Suppressor macrophage treated with lipopolysaccharide for 4 hours (primary cell): ENCODE data around the gene HOXC4.
"Not testable (repeated sequence)": the region's sequence is repeated elsewhere in the genome, so short reads cannot be mapped to it uniquely, and the experiment has no call there.

Experiments used
- DNase-seq: peaks from one replicate; pipeline ENCODE4 v3.0.0-alpha.2; 2020

Gene HOXC4

DNA sequence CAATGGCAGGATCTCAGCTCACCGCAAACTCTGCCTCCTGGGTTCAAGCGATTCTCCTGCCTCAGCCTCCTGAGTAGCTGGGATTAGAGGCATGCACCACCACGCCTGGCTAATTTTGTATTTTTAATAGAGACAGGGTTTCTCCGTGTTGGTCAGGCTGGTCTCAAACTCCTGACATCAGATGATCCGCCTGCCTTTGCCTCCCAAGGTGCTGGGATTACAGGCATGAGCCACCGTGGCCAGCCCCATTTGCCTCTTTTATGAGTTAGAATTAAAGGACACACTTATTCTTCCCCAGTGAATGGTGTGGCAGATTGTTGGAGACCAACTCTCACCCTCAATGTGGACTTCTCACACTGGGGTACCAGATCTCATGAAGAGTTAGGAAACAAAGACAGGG lies 11.6 kb upstream of the HOXC4 start:
- DNase-seq: not testable (repeated sequence)

DNA sequence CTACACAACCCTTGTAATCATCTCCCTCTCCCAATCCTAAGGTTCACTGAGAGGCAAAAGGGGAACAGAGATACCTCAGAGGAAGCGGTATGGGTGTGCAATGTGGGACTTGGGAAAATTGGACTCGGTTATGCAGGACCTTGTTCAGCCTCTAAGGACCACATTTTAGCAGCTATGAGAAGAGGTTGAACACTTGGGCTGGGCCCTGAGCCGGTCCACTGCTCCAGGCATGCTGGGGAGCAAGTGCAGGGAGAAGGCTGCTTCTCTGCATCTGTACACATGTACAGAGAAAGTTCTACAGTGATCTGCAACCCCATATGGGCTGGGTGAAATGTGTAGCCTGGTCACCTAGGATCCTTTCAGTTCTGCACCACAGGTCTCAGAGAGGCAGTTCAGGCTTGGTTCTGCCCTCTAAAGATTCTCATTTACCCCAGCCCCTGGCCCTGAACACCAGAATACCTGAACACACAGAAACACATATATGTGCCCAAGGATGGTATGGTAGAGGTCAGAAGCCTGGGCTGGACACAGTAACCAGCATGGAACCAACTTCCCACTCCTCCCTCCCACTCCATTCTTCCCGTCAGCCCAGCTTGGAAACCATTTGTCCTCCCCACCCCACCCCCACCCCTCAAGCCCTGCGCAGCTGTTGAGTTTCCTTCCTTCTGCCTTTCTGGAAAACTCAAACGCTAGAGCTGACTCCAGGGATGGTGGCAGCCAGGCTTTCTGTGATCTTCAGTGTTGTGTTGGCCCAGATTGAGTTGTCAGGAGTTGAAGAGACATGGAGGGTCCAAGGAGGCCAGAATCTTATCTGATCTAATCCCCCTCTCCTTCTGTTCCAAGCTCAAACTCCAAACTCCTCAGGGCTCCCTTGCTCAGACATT lies 10.4 kb upstream of the HOXC4 start:
- DNase-seq: no peak

DNA sequence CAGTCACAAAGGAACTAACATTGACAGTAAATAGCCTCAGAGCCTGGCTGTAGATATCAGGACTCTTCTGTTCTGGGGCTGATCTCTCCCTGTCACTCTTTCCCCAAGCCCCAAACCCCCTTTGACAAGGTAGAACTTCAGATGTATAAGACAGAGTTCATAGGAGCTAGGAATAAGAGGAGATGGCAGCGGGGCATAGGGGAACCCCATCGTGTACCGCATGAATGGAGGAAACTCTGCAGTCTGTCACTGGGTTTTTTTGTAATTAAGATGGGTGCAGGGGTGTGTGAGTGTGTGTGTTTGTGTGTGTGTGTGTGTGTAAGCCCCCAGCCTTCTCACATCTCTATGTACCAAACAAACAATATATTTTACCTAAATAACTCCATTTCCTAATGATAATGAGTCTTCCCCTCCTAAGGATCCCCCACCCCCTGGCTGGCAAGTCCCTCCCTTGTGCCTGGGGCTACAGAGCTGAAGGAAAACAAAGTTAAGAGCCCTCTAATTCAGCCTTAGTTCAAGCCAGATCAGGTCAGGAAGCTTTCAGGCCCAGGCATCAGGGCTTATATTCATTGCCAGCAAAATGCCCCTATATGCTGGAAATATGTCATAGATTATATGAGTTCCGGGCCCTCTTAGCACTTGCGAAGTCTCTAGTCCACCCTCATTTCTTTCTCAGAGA lies 9.1 kb upstream of the HOXC4 start:
- DNase-seq: no peak

DNA sequence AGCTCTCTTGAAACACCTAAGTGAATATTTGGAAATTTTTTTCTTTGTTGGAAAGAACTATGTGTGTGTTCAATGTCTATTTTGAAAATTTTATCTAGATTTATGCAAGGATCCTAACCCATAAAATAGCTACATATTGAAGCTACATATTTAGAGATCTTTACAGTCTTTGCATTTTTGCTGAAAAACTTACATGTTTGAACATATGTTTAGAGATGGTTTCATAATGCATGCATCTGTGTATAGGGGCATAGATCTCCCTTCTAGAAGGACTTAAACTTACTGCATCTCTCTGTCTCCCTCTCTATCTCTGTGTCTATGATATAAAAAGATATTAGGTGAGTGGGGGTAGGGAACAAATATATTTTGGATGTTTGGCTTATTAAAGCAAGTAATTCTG lies 8.2 kb upstream of the HOXC4 start:
- no peak for DNase-seq

DNA sequence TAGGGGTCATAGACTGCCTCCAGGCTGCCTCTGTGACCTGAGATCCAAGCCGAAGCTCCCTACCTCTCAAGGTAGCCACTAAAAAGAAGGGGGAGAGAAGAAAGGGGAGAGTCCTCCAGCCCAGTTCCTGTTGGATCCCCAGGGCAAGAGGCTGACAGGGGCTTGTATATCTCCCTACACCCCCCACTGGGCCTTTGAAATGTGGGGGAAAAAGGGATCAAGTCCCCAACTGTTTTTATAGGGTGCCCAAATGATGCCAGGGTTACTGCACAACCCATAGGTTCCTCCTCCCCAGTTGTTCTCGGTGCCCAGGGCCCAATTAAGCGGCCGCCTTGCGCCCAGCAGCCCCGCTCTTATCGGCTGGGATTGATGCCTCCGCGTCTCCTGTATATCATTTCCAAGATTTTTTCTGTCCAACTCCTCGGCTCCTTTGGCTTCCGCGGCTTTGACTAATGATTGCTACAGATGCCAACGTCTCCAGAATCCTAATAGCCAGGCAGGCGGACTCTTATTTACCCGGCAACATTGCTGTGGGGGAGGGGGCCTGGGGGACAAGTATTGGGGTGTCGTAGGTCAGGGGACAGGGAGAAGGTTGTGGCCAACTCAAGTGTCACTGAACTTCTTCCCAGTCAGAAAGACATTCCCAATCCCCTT lies 7.6 kb upstream of the HOXC4 start:
- no peak for DNase-seq

DNA sequence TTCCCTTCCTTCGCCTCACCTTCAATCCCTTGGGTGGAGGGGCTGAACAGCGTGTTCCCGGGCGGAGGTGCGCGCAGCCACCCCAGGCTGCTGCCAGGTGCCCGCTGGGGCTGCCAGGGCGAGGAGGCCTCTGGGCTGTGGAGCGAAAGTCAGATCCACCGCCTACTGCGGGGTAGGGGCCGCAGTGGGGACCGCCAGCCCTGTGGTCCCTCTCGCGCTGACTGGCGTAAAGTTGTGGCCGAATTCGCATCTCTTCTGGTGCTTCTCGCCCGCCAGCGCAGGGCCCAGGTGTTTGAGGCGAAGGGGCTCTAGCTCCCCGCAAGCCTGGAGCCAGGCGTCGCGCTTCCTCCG lies 6.9 kb upstream of the HOXC4 start:
- no peak for DNase-seq

DNA sequence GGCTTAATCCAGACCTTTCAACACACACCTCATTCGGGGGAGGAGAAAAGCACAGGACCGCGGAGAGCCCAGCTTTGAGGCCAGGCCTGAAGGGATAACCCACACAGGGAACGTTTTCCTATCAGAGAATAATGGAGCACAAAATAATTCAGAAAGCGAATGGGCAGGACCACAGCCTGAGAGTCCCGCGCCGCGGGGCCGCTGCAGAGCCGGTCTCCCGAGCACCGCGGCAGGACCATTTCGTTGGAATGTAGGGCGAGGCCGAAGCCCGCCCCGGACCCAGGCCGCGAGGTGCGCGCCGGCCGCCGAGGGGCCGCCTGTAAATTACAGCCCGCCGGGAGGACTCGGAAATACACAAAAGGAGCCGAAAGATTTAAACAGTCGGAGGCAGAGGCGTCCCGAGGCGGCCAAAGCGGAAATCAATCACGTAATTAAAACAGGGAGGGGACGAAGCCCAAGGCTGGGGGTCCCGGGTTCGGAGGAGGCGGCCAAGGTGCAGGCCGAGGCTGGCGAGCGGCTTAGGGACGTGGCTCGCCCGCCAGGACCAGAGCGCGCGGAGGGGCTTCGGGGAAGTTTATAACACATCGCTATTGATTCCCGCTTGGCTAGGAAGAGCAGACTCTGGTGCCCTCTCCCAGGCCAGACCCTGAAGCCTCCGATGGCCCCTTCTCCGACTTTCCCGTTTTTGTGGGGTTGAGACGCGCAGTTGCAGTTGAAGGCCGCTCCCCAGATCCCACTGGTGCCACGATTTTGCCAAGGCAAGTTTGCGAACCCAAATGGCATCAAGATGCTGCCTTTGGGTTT lies 6.3 kb upstream of the HOXC4 start:
- DNase-seq: no peak

DNA sequence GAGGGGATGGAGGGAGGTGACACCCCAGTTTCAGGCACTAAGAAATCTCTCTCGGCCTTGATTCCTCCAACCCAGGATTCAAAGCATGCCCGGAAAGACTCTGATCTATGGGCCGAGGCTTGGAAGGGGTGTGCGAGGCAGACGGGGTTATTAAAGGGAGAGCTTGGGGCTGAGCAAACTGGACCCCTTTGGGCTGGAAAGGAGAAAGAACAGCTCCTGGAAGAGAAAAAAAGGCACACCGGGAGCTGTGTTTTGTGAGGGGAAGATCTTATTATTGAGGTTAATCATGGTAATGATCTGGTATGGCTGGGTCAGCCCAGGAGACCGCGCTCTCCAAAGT lies 5.7 kb upstream of the HOXC4 start:
- no peak for DNase-seq

DNA sequence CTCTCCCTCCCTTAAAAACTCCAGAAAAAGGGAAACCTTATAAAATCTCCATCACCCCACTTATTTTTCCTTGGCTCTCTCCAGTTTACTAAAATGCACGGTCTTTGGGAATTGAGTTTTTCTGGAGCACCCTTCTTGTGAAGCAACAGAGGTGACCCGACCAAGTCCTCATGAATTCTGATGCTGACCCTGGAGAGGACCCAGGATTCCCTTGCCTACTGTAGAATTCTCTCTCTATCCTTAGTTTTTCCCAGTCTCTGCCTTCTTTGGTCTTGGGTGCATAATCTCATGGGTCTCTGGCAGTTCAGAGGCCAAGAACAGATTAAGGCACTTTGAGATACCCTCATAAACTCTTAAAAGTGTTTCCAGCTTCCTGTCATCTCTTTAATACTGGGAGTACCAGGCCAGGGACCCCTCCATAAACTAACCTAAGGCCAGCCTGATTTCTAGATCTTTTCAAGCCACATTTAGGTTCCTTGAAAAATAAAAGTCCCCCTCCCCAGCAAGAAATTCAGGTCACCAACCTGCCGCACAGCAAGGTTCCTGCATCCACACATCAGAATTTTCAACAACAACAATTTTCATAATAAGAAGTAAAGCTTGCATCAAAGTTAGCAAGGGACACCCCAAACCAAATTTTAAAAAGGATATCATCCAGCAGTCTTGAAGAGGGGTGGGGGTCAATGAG lies 5.1 kb upstream of the HOXC4 start:
- no peak for DNase-seq

DNA sequence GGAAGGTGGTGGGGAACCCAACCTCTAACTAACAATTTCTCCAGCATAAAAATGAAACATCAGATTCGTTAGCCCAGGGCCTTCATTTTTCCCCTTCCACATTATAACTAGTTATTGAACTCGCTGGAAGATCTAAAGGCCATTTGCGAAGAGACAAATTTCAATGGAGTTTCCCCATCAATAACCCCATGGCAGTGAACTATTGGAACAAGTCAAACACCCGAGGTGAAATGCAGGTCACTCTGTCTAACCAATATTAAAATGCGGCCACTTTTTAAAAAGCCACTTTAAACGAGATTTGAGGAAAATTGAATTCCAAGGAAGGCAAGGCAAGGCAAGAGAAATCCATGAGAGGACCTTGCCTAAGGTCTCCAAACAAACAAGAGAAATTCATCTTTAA lies 4.5 kb upstream of the HOXC4 start:
- DNase-seq: no peak

DNA sequence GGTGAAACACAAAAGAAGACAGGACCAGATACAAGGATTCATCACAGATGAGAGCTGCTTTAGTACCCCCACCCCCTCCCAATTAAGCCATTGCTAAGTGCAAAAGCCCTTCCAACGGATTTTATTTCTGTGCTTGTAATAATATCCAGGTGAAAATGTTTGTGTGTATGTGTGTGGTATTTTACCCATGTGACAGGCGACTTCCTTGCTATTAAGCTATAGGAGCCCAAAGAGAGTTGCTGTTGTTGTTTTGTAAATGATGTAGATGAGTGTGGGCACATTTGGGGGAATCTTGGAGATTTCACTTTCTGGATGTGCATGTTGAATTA lies 3.2 kb upstream of the HOXC4 start:
- no peak for DNase-seq

DNA sequence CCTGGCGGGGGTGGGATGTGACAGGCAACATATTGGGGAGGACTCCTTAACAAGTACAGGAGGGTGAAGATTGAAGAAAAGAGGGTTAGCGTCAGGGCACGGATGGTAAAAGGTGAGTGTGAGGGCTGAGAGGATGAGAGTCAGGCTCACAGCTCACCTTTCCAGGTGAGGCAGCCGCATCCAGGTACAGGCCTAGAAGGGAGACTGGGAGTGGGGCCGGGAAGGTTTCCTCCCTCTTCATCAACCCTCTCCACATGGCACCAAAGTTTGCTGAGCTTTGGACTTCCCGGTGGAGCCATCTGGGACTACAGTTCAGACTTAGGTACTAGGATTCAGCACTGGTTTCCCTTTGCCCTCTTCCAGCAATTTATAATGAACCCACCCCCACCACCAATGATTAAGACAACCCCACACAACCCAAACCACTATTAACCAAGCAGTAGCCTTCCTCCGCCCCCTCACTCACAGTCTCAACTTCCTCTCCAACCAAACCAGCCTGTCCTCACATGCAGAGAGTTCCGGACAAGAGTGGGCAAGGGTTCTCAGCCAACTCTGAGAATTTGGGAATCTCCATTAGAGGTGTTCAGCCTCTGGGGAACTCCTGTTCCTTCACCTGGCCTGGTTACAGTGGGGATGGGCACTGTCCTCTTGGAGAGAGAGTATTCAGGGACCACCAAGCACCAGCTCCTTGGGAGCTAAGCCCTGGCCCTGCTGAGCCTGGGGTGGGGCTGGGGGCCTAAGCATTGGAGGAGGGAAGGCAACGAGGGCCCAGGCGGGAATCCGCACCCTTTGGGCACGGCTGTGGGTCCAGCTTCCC lies 2.4 kb upstream of the HOXC4 start:
- peak; percentile 14 for DNase-seq

DNA sequence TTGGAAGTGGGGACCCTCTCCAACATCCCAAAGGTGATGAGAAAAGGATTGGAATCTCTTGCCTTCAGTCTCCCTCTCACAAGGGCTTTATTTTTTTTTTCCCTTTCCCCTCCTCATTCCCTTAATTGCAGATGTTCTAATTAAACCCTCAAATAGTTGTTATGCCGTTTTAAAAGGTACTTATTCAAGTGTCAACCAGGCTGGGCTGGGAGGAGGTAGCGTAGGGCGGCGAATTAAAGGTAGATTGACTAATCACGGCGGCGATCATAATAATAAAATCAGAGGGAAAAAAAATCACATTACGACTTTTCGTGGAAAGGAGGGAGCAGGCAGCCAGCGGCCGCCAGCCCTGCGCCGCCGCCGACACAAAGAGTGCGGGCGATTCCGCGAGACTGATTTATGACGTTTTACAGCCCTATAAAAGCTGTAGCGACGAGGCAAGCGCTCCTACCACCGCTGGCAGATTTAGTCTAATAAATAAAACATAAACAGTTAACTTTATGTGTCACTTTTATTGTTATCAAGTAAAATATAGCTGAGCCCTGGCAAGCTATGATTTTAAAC lies 1.7 kb upstream of the HOXC4 start:
- DNase-seq: no peak

DNA sequence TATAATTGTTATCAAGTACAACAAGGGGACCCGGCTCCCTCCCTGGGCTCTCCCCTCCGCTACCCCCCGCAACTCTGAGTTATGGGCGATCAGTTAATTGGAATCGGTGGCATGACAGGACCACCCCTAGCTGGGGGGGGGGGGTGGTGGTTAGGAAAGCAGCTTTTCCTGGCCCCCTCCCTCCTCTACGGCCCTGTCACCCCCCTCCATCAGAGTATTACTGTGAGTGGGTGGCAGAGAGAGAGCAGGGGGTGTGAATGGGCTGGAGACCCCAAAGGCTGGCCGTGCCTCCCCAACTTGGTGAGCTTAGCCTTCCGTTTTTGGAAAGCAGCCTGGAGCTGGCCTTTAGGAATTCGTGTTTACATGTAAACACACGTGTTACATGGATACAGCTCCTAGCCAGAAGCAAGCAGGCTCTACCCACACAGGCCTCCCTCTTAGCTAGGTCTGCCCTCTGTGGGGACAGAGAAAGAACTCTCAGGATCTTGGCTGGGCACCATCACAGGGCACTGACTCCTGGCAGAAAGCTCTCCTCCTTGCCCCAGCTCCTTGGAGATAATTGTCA lies 1.1 kb upstream of the HOXC4 start:
- no peak for DNase-seq

DNA sequence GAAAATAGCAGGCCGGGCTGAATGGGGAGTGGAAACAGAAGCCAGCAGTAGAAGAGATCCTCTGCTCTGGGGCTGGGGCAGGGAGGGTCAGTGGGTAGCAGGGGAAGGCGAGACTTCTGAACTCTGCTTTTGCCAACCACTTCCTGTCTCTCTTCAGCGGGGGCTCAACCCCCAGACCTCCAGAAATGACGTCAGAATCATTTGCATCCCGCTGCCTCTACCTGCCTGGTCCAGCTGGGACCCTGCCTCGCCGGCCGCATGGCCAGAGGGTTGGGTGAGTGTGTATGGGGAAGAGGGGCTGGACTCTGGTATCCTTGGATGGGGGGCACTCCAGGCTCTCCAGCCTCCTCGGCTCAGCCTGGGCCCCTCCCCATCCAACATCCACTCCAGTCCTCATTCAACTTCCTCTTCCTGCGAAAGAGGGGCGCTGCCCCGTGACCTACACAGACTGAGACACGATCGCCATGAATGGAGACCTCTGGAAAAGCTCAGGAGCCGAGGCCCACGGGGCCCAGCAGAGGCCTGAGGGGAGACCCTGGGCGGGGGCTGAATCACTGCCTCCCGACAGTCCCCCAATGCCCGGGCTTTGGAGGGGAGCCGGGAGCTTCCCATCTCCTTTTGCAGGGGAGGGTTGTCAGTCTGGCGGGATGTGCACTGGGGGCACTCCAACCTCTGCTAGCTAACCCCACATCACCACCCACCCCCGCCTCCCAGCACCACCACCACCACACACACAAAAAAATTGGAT lies 458 bp upstream of the HOXC4 start:
- DNase-seq: no peak

DNA sequence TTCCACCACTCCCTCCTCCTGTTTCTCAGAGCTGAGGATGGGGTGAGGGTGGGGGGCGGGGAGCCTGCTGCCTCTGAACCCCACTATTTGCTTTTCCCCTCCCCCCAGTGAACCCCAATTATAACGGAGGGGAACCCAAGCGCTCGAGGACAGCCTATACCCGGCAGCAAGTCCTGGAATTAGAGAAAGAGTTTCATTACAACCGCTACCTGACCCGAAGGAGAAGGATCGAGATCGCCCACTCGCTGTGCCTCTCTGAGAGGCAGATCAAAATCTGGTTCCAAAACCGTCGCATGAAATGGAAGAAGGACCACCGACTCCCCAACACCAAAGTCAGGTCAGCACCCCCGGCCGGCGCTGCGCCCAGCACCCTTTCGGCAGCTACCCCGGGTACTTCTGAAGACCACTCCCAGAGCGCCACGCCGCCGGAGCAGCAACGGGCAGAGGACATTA lies 1.1 kb downstream of the HOXC4 start:
- no peak for DNase-seq

DNA sequence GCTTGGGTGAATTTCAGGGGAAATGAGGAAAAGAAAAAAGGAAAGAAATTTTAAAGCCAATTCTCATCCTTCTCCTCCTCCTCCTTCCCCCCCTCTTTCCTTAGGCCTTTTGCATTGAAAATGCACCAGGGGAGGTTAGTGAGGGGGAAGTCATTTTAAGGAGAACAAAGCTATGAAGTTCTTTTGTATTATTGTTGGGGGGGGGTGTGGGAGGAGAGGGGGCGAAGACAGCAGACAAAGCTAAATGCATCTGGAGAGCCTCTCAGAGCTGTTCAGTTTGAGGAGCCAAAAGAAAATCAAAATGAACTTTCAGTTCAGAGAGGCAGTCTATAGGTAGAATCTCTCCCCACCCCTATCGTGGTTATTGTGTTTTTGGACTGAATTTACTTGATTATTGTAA lies 1.9 kb downstream of the HOXC4 start:
- no peak for DNase-seq

DNA sequence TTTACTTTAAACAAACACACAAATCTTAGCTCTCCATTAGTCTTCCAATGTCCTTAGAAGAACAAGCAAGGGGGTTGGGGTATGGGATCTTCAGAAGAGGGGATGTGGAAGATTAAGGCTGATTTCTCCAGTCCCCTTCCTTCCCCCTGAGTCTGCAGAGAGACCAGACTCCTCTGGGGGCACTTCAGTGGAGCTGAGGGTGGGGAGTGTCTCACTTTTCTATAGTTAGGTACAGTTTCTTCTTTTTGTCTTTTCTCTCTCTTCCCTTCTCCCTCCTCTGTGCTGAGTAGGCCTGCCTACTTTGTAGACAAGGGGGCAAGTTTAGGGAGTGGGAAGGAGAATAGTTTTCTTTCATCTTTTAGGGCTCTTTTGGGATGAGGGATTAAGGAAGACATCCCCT lies 2.5 kb downstream of the HOXC4 start:
- DNase-seq: no peak

DNA sequence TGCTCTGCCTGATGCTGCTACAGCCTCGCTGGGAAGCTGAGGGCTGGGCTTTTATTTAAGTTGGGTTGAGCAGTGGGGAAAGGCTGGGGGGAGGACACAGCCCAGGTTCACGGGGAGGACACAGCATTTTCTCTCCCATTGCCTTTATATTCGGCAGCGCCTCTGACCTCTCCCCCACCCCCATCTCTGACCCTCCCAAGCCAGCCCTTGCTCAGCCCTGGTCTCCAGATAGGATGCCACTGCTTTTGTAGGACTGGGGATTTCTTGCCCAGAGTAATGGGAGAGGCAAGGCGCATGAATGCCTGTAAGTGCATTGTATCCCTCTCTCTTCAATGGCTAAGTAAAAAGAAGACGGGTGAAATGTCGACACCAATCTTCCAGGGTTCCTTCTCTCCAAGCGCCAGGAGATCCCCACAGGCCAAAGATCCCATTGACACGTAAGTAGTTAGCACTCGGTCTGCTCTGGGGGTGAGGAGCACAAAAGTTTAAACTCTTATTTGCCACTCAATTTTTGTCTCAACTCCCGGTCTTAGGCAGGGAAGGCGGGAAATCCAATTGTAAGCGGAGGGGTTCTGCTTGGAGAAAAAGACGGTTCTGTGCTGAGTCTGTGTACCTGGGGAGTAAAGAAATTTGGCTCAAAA lies 4.6 kb downstream of the HOXC4 start:
- no peak for DNase-seq

DNA sequence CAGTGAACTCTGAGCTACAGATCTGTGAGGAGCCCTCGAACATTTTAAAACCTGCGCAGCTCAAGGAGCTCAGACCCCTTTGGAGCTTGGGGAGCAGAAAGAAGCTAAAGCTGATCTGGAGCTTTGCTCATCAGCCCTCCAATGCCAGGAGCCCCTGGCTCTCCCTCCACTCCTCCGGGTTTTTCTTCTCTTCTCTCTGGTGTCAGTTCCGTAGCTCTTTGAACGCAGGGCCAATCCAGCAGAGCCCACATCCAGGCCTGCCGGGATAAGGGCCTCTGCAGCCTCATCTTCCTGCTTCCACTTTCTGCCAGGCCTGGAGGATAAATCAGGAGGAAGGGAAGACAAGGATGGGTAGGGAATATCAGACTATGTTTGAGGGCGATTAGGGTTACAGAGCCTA lies 6.0 kb downstream of the HOXC4 start:
- DNase-seq: no peak
